Stimulated activated CD4-positive, alpha-beta T cell treated with anti-CD3 and anti-CD28 coated beads, Interleukin-15, amount 100 ng/mL, for 48 hours (primary cell): ENCODE data around the gene ASTN2.

ENCODE experiments used
- DNase-seq, 2 donors: peaks; one replicate each; pipeline ENCODE4 v3.0.0-alpha.2; 2020; ENCODE audit warnings: low read depth in 2 of 2

ASTN2 gene

GRCh38 chr9:117413346-117414219, 1.3 kb downstream of the ASTN2 start:
- DNase-seq, result no peak

GRCh38 chr9:117412841-117413240, 2.0 kb downstream of the ASTN2 start:
- no peak for DNase-seq

- no peak for DNase-seq
These were observed 2.7 kb downstream of the ASTN2 start for GRCh38 chr9:117412006-117412715.

GRCh38 chr9:117411547-117411946, 3.3 kb downstream of the ASTN2 start:
- no peak for DNase-seq

- DNase-seq, result no peak
These were observed 5.5 kb downstream of the ASTN2 start for GRCh38 chr9:117409321-117409720.

GRCh38 chr9:117407436-117408022, 7.3 kb downstream of the ASTN2 start:
- DNase-seq, result no peak

- no peak for DNase-seq
These were observed 8.7 kb downstream of the ASTN2 start for GRCh38 chr9:117405950-117406705.

- DNase-seq, result no peak
These were observed 11.0 kb downstream of the ASTN2 start for GRCh38 chr9:117403848-117404247.

- DNase-seq, result no peak
These were observed 11.4 kb downstream of the ASTN2 start for GRCh38 chr9:117403403-117403811.

- DNase-seq, result no peak
These were observed 14.7 kb downstream of the ASTN2 start for GRCh38 chr9:117400171-117400570.

GRCh38 chr9:117395151-117395650, 19.7 kb downstream of the ASTN2 start:
- DNase-seq, result no peak

GRCh38 chr9:117394655-117395054, 20.2 kb downstream of the ASTN2 start:
- no peak for DNase-seq

GRCh38 chr9:117392992-117393391, 21.9 kb downstream of the ASTN2 start:
- no peak for DNase-seq

- no peak for DNase-seq
These were observed 27.4 kb downstream of the ASTN2 start for GRCh38 chr9:117387422-117387821.

GRCh38 chr9:117379341-117379740, 35.5 kb downstream of the ASTN2 start:
- DNase-seq, result no peak

GRCh38 chr9:117377046-117377445, 37.8 kb downstream of the ASTN2 start:
- DNase-seq, result no peak

GRCh38 chr9:117375956-117376355, 38.9 kb downstream of the ASTN2 start:
- DNase-seq, result no peak

GRCh38 chr9:117374076-117374725, 40.7 kb downstream of the ASTN2 start:
- DNase-seq, result no peak

GRCh38 chr9:117368684-117369230, 46.1 kb downstream of the ASTN2 start:
- no peak for DNase-seq

GRCh38 chr9:117365438-117365837, 49.4 kb downstream of the ASTN2 start:
- no peak for DNase-seq

GRCh38 chr9:117363006-117363405, 51.9 kb downstream of the ASTN2 start:
- DNase-seq, result no peak
